GM21367 (cell line): ENCODE data around the gene SLC28A1.
A peak's percentile ranks its signal among the peaks of the same experiment; 100 is the strongest.
"Not testable (repeated sequence)": the region's sequence is repeated elsewhere in the genome, so short reads cannot be mapped to it uniquely, and the experiment has no call there.

Source experiments
- ATAC-seq: cut with Tn5 transposase; IDR thresholded peaks from one replicate; pipeline ENCODE4 v1.9.1; 2021; ENCODE audit not compliant: unreplicated experiment

The SLC28A1 gene

DNA sequence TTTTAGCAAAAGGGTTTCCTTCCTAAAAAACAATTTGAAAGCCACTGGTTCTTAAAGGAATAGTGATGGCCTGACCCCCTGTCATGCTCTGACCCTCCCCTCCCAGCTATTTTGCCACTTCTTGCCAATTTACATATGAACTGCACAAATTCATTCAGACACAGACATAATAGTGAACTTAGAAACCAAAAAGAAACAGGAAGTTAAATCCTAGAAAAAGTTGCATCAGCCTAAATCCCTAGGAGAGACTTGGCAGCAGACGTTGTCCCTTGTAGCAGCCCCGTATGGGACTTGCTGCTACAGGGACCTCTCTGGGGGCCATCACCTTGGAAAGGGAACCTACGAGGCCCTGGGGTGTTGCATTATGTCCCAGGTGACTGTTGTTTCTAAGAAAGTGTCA is 82.9 kb downstream of the SLC28A1 start:
- ATAC-seq: no peak

GRCh38 chr15:84968301-84968700 is 83.8 kb downstream of the SLC28A1 start:
- no peak for ATAC-seq

DNA sequence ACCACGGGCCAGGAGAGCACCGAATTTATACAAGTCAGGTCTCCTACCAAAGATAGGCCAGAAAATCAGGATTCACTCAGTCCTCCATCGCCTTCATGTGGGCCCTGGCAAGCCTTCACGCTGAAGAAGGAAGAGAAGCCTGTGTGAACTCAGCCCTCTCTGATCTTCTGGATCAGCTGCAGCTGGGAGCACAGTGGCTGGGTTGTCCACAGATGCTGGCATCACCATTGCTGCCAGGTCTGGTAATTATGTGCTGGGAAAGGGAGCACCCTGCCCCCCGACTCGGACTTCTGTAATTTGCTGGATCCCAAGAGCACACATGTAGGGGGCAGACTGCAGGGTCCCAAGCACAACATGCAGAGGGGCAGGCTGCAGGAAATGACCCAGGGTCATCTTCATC is 84.8 kb downstream of the SLC28A1 start:
- no peak for ATAC-seq

DNA sequence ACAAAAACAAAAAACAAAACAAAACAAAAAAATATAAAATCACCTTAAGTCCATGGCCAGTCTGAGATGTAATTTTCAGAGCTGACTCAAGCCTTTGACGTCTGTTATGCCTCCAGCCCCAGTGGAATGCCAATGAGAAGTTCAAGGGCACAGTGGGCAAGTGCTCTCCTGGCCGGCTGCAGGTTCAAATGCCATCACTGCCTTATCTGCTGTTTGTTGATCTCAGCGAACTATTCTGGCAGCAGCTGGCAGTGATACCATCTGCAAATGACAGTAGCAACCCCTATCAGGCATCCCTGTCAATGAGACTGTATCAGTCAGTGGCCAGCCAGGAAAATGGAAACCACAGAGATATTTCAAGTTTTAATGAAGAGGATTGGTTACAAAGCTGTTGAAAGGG is 86.4 kb downstream of the SLC28A1 start:
- no peak for ATAC-seq

GRCh38 chr15:84973492-84974460 is 89.3 kb downstream of the SLC28A1 start:
- ATAC-seq: no peak

- ATAC-seq: no peak
Observed at GRCh38 chr15:84975871-84976351, 91.4 kb downstream of the SLC28A1 start.

GRCh38 chr15:84976746-84977345 is 92.4 kb downstream of the SLC28A1 start:
- ATAC-seq: no peak

GRCh38 chr15:84979651-84980050 is 95.2 kb downstream of the SLC28A1 start:
- no peak for ATAC-seq

DNA sequence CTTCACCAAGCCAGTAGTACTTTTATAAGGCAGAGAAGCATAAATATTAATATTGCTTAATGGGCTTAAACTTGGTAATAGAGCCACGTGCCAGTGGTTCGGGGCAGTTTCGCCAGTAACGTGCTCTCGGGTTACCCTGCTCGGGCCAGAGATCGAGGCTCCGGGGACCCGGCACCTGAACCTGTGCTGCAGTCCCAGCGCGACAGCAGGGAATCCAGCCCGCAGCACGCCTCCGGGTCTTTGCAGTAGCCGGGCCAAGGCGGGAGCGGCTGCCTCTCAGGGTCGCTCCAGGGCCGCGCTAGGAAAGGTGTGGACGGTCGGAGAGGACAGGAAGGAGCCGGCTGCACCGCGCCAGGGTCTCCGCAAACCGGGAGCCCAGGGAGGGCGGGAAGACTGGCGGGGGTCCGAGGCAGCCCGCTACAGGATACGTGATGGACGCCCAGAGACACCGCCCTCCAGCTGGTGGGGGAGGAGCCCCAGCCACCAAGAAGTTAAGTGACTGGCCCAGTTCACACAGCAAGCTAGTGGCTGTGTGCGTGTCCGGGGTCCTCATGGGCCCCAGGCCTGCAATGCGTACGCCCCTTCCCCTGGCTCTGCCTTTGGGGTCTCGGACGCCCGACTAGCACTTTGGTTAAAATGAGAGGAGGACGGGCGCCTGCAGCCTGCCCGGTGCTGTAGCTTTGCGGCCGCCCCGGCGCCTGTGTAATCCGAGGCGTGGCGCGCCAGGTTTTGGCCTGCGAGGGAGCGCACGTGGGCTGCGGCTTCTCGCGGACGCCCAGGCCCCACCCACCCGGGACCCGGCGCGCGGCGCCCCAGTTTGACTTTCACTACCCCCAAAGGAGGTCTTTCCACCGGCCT is 96.0 kb downstream of the SLC28A1 start:
- ATAC-seq: peak; percentile 41

- ATAC-seq: peak; percentile 47
Observed at GRCh38 chr15:84981054-84981710, 96.7 kb downstream of the SLC28A1 start.

DNA sequence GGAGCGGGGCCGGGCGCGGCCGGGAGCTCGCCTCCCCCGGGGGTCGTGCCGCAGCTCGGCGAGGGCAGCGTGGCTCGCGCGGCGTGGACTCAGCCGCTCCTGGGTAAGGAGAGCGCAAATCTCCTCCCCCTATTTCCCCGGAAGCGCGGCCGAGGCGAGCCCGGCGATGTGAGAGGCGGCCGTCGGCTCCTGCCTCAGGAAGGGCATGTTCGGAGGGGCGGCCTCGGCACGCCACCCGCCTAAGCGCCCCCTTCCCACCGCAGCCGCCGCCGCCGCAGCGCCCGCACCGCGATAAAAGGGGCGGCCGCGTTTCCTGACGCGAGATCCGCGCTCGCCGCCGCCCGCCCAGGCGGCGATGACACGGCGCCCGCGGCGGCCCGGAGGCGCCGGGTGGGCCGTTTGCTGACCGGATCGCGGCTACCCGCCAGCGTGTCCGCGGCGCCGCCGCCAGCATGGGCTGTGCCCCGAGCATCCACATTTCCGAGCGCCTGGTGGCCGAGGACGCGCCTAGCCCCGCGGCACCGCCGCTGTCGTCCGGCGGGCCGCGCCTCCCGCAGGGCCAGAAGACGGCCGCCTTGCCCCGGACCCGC is 97.3 kb downstream of the SLC28A1 start, which contains the start of gene PDE8A:
TSS of gene PDE8A (plus strand) at position 146 of the 590 bp plus-strand sequence. CDS start at position 453, 307 bp downstream.
- ATAC-seq: peak; percentile 19

GRCh38 chr15:84982301-84982920 is 97.9 kb downstream of the SLC28A1 start:
- no peak for ATAC-seq

- no peak for ATAC-seq
Observed at GRCh38 chr15:84983294-84983693, 98.8 kb downstream of the SLC28A1 start.

- no peak for ATAC-seq
Observed at GRCh38 chr15:84983711-84984110, 99.2 kb downstream of the SLC28A1 start.

DNA sequence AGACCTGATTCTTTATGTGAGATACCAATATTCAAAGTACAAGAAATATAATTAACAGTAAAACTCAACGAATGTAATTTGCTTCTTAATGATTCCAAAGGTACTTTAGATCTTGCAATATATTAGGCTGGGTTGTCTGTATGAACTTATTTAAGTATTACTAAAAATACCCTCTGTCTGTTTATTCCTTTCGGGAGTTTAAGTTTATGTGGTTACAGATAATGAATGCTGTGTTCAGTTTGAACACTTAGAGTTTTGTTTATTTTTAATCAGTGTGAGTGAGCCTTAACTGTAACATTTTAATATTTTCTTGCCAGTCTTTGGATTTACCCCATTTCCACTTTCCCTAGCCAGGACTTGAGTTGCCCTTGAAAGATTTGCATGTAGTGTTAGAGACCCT is 100.7 kb downstream of the SLC28A1 start:
- ATAC-seq: no peak

- not testable (repeated sequence) for ATAC-seq
Observed at GRCh38 chr15:84987351-84987750, 102.9 kb downstream of the SLC28A1 start.

- ATAC-seq: peak; percentile 42
Observed at GRCh38 chr15:84987949-84988624, 103.6 kb downstream of the SLC28A1 start.

DNA sequence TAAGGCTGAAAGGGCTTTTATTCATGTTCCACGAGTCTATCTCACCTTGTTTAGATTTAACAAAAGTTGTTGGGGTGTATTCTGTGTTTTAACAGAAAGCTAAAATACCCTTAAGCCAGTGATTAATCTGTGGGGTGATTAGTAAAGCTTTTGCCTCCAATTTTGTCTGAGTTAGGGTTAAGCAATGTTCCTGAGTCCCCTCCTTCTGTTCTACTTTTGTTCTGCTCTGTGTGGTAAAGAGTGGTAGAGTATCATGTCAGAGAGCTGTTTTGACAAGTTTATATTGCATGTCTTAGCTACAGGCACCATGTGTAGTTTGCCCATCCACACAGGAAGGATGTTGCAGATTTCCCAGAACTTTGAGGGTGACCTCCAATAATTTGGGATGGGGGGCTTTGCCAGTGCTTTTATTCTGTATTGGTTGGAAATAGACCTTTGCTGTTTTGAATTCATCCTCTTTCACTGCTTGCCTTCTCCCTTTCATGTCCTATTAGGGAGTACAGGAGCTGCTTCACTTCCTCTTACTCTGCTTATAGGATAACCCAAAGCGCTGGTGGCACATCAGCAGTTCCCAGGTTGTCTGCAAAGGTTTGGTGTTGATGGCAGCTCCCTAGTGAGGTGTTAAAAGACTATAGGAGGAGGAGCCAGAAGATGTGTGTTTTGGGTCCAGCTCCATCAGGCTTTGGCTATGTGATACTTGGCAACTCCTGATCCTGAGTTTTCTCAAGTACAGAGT is 104.6 kb downstream of the SLC28A1 start:
- no peak for ATAC-seq
